Kidney (tissue), 2 donors: ENCODE data around the gene FAM167B. TPM values are rescaled to one million over a fixed set of nuclear protein-coding genes. Genes with fewer than 3 reads are reported as not detected.

ENCODE experiments used
- polyA plus RNA-seq: library from polyadenylated mRNA; stranded (reverse); fragments of 350-450 nt; fragmentation: Illumina TruSeq; extraction: RNeasy Lipid Tissue Mini Kit (QIAGEN cat#74804); gene quantifications from one replicate; pipeline ENCODE4 v1.2.3, GENCODE V29; 2014; ENCODE audit warnings: low read depth, low replicate concordance; ENCODE audit not compliant: insufficient read depth
- total RNA-seq: library from RNA; stranded (reverse); fragmentation: NEBNext Ultra II Directional; extraction: Animal tissue kit (Norgen Biotek cat#: 25700); gene quantifications from one replicate; pipeline ENCODE4 v1.2.1, GENCODE V29; 2021
- donor health status: DM: yes; HTN: yes; CAD: no.

FAM167B gene
- total and polyA plus RNA-seq, 2 donors from 2014 or later = 19.6 to 84.8 TPM

Other genes starting within 250 kb of the FAM167B start
- gene KHDRBS1, start 233.4 kb upstream of the FAM167B start, total RNA-seq = 121 TPM
- gene KHDRBS1, start 233.4 kb upstream of the FAM167B start, polyA plus RNA-seq = 66.9 TPM
- gene TMEM39B, start 174.3 kb upstream of the FAM167B start, total RNA-seq = 15.4 TPM
- 9.3 TPM for gene TMEM39B, start 174.3 kb upstream of the FAM167B start, polyA plus RNA-seq
- gene KPNA6, start 139.2 kb upstream of the FAM167B start, total RNA-seq = 66.9 TPM
- gene KPNA6, start 139.2 kb upstream of the FAM167B start, polyA plus RNA-seq = 10.6 TPM
- 58.6 TPM for gene TXLNA, start 67.5 kb upstream of the FAM167B start, total RNA-seq
- gene TXLNA, start 67.5 kb upstream of the FAM167B start, polyA plus RNA-seq = 19.9 TPM
- 4.0 TPM for gene CCDC28B, start 46.6 kb upstream of the FAM167B start, total RNA-seq
- gene CCDC28B, start 46.6 kb upstream of the FAM167B start, polyA plus RNA-seq = 25.4 TPM
- 3.5 TPM for gene IQCC, start 41.6 kb upstream of the FAM167B start, total RNA-seq
- gene IQCC, start 41.6 kb upstream of the FAM167B start, polyA plus RNA-seq = 3.4 TPM
- not detected for gene DCDC2B, start 38.1 kb upstream of the FAM167B start, total RNA-seq
- gene DCDC2B, start 38.1 kb upstream of the FAM167B start, polyA plus RNA-seq = not detected
- 39.4 TPM for gene TMEM234, start 24.9 kb upstream of the FAM167B start, total RNA-seq
- 20.5 TPM for gene TMEM234, start 24.9 kb upstream of the FAM167B start, polyA plus RNA-seq
- gene EIF3I, start 24.8 kb upstream of the FAM167B start, total RNA-seq = 132 TPM
- gene EIF3I, start 24.8 kb upstream of the FAM167B start, polyA plus RNA-seq = 178 TPM
- 10.3 TPM for gene LCK, start 4.0 kb downstream of the FAM167B start, total RNA-seq
- gene LCK, start 4.0 kb downstream of the FAM167B start, polyA plus RNA-seq = 0.99 TPM
- gene HDAC1, start 44.9 kb downstream of the FAM167B start, total RNA-seq = 89.7 TPM
- gene HDAC1, start 44.9 kb downstream of the FAM167B start, polyA plus RNA-seq = 68.8 TPM
- gene MARCKSL1, start 89.0 kb downstream of the FAM167B start, total RNA-seq = 58.6 TPM
- 29.8 TPM for gene MARCKSL1, start 89.0 kb downstream of the FAM167B start, polyA plus RNA-seq
- gene FAM229A, start 115.3 kb downstream of the FAM167B start, total RNA-seq = 9.7 TPM
- gene FAM229A, start 115.3 kb downstream of the FAM167B start, polyA plus RNA-seq = 6.4 TPM
- gene TSSK3, start 115.3 kb downstream of the FAM167B start, total RNA-seq = 4.3 TPM
- not detected for gene TSSK3, start 115.3 kb downstream of the FAM167B start, polyA plus RNA-seq
- gene BSDC1, start 147.2 kb downstream of the FAM167B start, total RNA-seq = 61.7 TPM
- gene BSDC1, start 147.2 kb downstream of the FAM167B start, polyA plus RNA-seq = 40.2 TPM
- gene ZBTB8B, start 217.8 kb downstream of the FAM167B start, total RNA-seq = 0.03 TPM
- 0.06 TPM for gene ZBTB8B, start 217.8 kb downstream of the FAM167B start, polyA plus RNA-seq